OCI-LY1 (cell line): ENCODE results near the gene RAB18.

Experiments used
- H2AFZ ChIP-seq: fragments of 200-600 bp; sonication (generic), shearing (Covaris generic); 2 replicates; pipeline ENCODE4 v1.6.0; 2014; ENCODE audit warnings: antibody characterized with exemption, mild to moderate bottlenecking, low read length
- H3F3A ChIP-seq: fragments of 200-600 bp; sonication (generic), shearing (Covaris generic); 2 replicates; pipeline ENCODE4 v1.6.0; 2014; ENCODE audit warnings: mild to moderate bottlenecking, antibody characterized with exemption, low read length, moderate library complexity; ENCODE audit not compliant: insufficient read depth
- H3K27ac ChIP-seq: fragments of 200-600 bp; sonication (generic); 2 replicates; pipeline ENCODE4 v1.5.1; 2014; ENCODE audit warnings: low read length, mixed run types, mild to moderate bottlenecking, low read depth; ENCODE audit not compliant: poor library complexity, severe bottlenecking
- H3K27me3 ChIP-seq: fragments of 200-600 bp; sonication (generic); 2 replicates; pipeline ENCODE4 v1.6.0; 2014; ENCODE audit warnings: antibody characterized with exemption, mild to moderate bottlenecking, low read length, moderate library complexity; ENCODE audit not compliant: insufficient read depth
- H3K36me3 ChIP-seq: fragments of 200-600 bp; sonication (generic); 2 replicates; pipeline ENCODE4 v1.6.1; 2014; ENCODE audit warnings: mild to moderate bottlenecking, antibody characterized with exemption, low read length, moderate library complexity, mixed read lengths; ENCODE audit not compliant: insufficient read depth
- H3K4me1 ChIP-seq: fragments of 200-600 bp; sonication (generic); 2 replicates; pipeline ENCODE4 v1.5.1; 2014; ENCODE audit warnings: mild to moderate bottlenecking, low read length, moderate library complexity; ENCODE audit not compliant: insufficient read depth, severe bottlenecking
- H3K4me2 ChIP-seq: fragments of 200-600 bp; sonication (generic), shearing (Covaris generic); 2 replicates; pipeline ENCODE4 v1.6.1; 2014; ENCODE audit warnings: low read length
- H3K4me3 ChIP-seq: fragments of 200-600 bp; sonication (generic); 2 replicates; pipeline ENCODE4 v1.5.1; 2014; ENCODE audit warnings: low read length, low read depth, mild to moderate bottlenecking, mixed read lengths; ENCODE audit not compliant: poor library complexity, severe bottlenecking
- H3K79me2 ChIP-seq: fragments of 200-600 bp; shearing (Covaris generic); 2 replicates; pipeline ENCODE4 v1.6.1; 2016; ENCODE audit warnings: mixed run types, low read length, mixed read lengths; ENCODE audit not compliant: insufficient read depth
- H3K9ac ChIP-seq: fragments of 200-600 bp; sonication (generic), shearing (Covaris generic); 2 replicates; pipeline ENCODE4 v1.6.1; 2014; ENCODE audit warnings: mild to moderate bottlenecking, low read length, mixed read lengths
- H3K9me2 ChIP-seq: fragments of 200-600 bp; sonication (generic), shearing (Covaris generic); 2 replicates; pipeline ENCODE4 v1.6.1; 2014; ENCODE audit warnings: low read depth, mild to moderate bottlenecking, low read length, mixed read lengths
- H3K9me3 ChIP-seq: fragments of 200-600 bp; shearing (Covaris generic); 2 replicates; pipeline ENCODE4 v1.6.1; 2014; ENCODE audit warnings: low read length, mixed read lengths
- H4K20me1 ChIP-seq: fragments of 200-600 bp; sonication (generic), shearing (Covaris generic); 2 replicates; pipeline ENCODE4 v1.6.0; 2016; ENCODE audit warnings: mild to moderate bottlenecking, low read length; ENCODE audit not compliant: insufficient read depth
- EZH2 ChIP-seq: fragments of 200-600 bp; sonication (generic), shearing (Covaris generic); IDR thresholded peaks from 2 replicates; pipeline ENCODE4 v1.8.0; 2017; ENCODE audit warnings: borderline replicate concordance, mixed run types, mild to moderate bottlenecking, antibody characterized with exemption, low read length, moderate library complexity, mixed read lengths
- TF ChIP-seq, protein P1 (sequence below): fragments of 200-600 bp; sonication (generic), shearing (Covaris generic); IDR thresholded peaks from 2 replicates; pipeline ENCODE4 v1.5.1; 2017; ENCODE audit warnings: mild to moderate bottlenecking, antibody characterized with exemption, low read length, moderate library complexity, mixed read lengths

The RAB18 gene

DNA sequence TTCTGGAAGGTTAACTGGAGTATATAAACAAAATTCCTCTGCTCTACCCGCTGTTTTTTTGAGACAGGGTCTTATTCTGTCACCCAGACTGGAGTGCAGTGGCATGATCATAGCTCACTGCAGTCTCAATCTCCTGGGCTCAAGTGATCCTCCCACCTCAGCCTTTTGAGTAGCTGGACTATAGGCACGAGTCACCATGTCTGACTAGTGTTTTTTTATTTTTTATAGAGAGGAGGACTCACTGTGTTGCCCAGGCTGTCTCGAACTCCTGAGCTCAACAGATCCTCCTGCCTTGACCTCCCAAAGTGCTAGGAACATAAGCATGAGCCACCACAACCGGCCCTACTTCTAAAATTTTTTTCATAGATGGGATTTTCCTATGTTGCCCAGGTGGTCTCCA lies 2.2 kb downstream of the RAB18 start:
- TF ChIP-seq, protein P1, sequence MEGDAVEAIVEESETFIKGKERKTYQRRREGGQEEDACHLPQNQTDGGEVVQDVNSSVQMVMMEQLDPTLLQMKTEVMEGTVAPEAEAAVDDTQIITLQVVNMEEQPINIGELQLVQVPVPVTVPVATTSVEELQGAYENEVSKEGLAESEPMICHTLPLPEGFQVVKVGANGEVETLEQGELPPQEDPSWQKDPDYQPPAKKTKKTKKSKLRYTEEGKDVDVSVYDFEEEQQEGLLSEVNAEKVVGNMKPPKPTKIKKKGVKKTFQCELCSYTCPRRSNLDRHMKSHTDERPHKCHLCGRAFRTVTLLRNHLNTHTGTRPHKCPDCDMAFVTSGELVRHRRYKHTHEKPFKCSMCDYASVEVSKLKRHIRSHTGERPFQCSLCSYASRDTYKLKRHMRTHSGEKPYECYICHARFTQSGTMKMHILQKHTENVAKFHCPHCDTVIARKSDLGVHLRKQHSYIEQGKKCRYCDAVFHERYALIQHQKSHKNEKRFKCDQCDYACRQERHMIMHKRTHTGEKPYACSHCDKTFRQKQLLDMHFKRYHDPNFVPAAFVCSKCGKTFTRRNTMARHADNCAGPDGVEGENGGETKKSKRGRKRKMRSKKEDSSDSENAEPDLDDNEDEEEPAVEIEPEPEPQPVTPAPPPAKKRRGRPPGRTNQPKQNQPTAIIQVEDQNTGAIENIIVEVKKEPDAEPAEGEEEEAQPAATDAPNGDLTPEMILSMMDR = no peak
- TF ChIP-seq EZH2 = no peak
- Histone ChIP-seq H3K27me3 (no peaks in the 10 kb centered on the region), H3K9ac (no peak overlapping the region), H3F3A (no peaks in the 10 kb centered on the region), H3K4me1 (peaks cover 24% of the 10 kb centered on the region), H3K9me3 (no peaks in the 10 kb centered on the region), H3K79me2 (peaks cover 59% of the 10 kb centered on the region), H3K4me2 (peak overlapping the region; percentile 92; the same call in 1 of the 2 replicates), H3K9me2 (no peaks in the 10 kb centered on the region), H3K36me3 (peaks cover 18% of the 10 kb centered on the region), H3K27ac (no peak overlapping the region), H3K4me3 (no peak overlapping the region), H2AFZ (no peak overlapping the region), H4K20me1 (no peaks in the 10 kb centered on the region)

GRCh38 chr10:27512548-27512947 lies 8.4 kb downstream of the RAB18 start:
- H3K27ac ChIP-seq = no peak overlapping the region
- H3K4me3 ChIP-seq = no peak overlapping the region
- H4K20me1 ChIP-seq = no peaks in the 10 kb centered on the region
- H3K9me2 ChIP-seq = no peaks in the 10 kb centered on the region
- H3K79me2 ChIP-seq = peaks cover 49% of the 10 kb centered on the region
- no peaks in the 10 kb centered on the region for H3F3A ChIP-seq
- no peak overlapping the region for H3K4me2 ChIP-seq
- H3K27me3 ChIP-seq = no peaks in the 10 kb centered on the region
- H3K4me1 ChIP-seq = peaks cover 6% of the 10 kb centered on the region
- no peak overlapping the region for H3K9ac ChIP-seq
- H2AFZ ChIP-seq = no peak overlapping the region
- peaks cover 58% of the 10 kb centered on the region for H3K36me3 ChIP-seq
- no peaks in the 10 kb centered on the region for H3K9me3 ChIP-seq
- TF ChIP-seq, protein P1 = no peak
- no peak for TF ChIP-seq EZH2

- H3K9me2 ChIP-seq = no peaks in the 10 kb centered on the region
- H3K36me3 ChIP-seq = peaks cover 62% of the 10 kb centered on the region
- no peak overlapping the region for H3K4me2 ChIP-seq
- H4K20me1 ChIP-seq = no peaks in the 10 kb centered on the region
- H3K9me3 ChIP-seq = no peaks in the 10 kb centered on the region
- peaks cover 6% of the 10 kb centered on the region for H3K4me1 ChIP-seq
- no peak overlapping the region for H3K9ac ChIP-seq
- H2AFZ ChIP-seq = no peak overlapping the region
- H3K79me2 ChIP-seq = peaks cover 47% of the 10 kb centered on the region
- H3K27me3 ChIP-seq = no peaks in the 10 kb centered on the region
- TF ChIP-seq EZH2 = no peak
- TF ChIP-seq, protein P1 = no peak
- no peak overlapping the region for H3K4me3 ChIP-seq
- H3K27ac ChIP-seq = peak overlapping the region; percentile 0
- H3F3A ChIP-seq = no peaks in the 10 kb centered on the region
Observed at GRCh38 chr10:27513451-27514191, 9.5 kb downstream of the RAB18 start.
